ENCODE results near the gene ACOD1. TPM values are rescaled to one million over a fixed set of nuclear protein-coding genes. Genes with fewer than 3 reads are reported as not detected.
"Not testable (repeated sequence)": the region's sequence is repeated elsewhere in the genome, so short reads cannot be mapped to it uniquely, and the experiment has no call there.

The ACOD1 gene
- not detected for total RNA-seq

GRCh38 chr13:76948149-76948548 lies at the start of gene ACOD1:
TSS of gene ACOD1 (plus strand) at chr13:76948511. CDS start at chr13:76948559, 48 bp downstream.
- Histone ChIP-seq H3K4me3 (no peak within 1 kb of the TSS), H3K4me1 (no peaks in the 10 kb centered on the region), H3K27ac (no peak within 1 kb of the TSS), H3K36me3 (no peaks in the 10 kb centered on the region), H3K27me3 (no peaks in the 10 kb centered on the region), H3K9me3 (no peaks in the 10 kb centered on the region)
- TF ChIP-seq CTCF (IDR thresholded peaks at IDR 0.05): no peak
- DNase-seq (ENCODE audit: low spot score in 2 of 2): no peak
- intact Hi-C loops (cut with DNase I): no loop called here

- DNase-seq (ENCODE audit: low spot score in 2 of 2); H3K27me3 ChIP-seq; H3K27ac ChIP-seq; H3K36me3 ChIP-seq; intact Hi-C loops (cut with DNase I); H3K9me3 ChIP-seq; H3K4me3 ChIP-seq; H3K4me1 ChIP-seq: not testable (repeated sequence)
Measured at GRCh38 chr13:76899066-76899465, 49.2 kb upstream of the ACOD1 start.

- peak; percentile 87 to 99 (median 96) for TF ChIP-seq CTCF (IDR thresholded peaks at IDR 0.05)
- Histone ChIP-seq H3K27me3 (no peaks in the 10 kb centered on the region), H3K27ac (no peak overlapping the region), H3K9me3 (peaks cover 0 to 5% of the 10 kb centered on the region in 2 donors), H3K36me3 (no peaks in the 10 kb centered on the region), H3K4me3 (no peak overlapping the region), H3K4me1 (no peaks in the 10 kb centered on the region)
- intact Hi-C loops (cut with DNase I): loop anchor here (2.0 to 10.0 kb wide), 4 partner anchors 81 to 1209 kb away; no protein-coding TSS in a partner anchor
- peak in 1 of 2 donors; percentile 85 for DNase-seq (ENCODE audit: low spot score in 2 of 2)
Measured at GRCh38 chr13:76903544-76904162, 44.7 kb upstream of the ACOD1 start.

GRCh38 chr13:76904507-76904906 lies 43.8 kb upstream of the ACOD1 start:
- no peak for TF ChIP-seq CTCF (IDR thresholded peaks at IDR 0.05)
- H3K27me3 ChIP-seq: no peaks in the 10 kb centered on the region
- no peak overlapping the region for H3K27ac ChIP-seq
- no peak overlapping the region for H3K4me3 ChIP-seq
- intact Hi-C loops (cut with DNase I): loop anchor here (5.0 to 10.0 kb wide), 2 partner anchors 432 to 1210 kb away; no protein-coding TSS in a partner anchor
- H3K4me1 ChIP-seq: no peaks in the 10 kb centered on the region
- no peaks in the 10 kb centered on the region for H3K36me3 ChIP-seq
- DNase-seq (ENCODE audit: low spot score in 2 of 2): no peak
- no peaks in the 10 kb centered on the region for H3K9me3 ChIP-seq

- no peaks in the 10 kb centered on the region for H3K36me3 ChIP-seq
- H3K4me1 ChIP-seq: peaks cover 0 to 4% of the 10 kb centered on the region in 2 donors
- no peaks in the 10 kb centered on the region for H3K9me3 ChIP-seq
- no peak for TF ChIP-seq CTCF (IDR thresholded peaks at IDR 0.05)
- DNase-seq (ENCODE audit: low spot score in 2 of 2): no peak
- intact Hi-C loops (cut with DNase I): no loop called here
- no peak overlapping the region for H3K4me3 ChIP-seq
- no peak overlapping the region for H3K27ac ChIP-seq
- no peaks in the 10 kb centered on the region for H3K27me3 ChIP-seq
Measured at GRCh38 chr13:76912476-76912875, 35.8 kb upstream of the ACOD1 start.

- Histone ChIP-seq H3K36me3 (no peaks in the 10 kb centered on the region), H3K4me1 (peaks cover 0 to 12% of the 10 kb centered on the region in 2 donors), H3K4me3 (no peak overlapping the region), H3K27ac (no peak overlapping the region), H3K27me3 (no peaks in the 10 kb centered on the region), H3K9me3 (no peaks in the 10 kb centered on the region)
- TF ChIP-seq CTCF (IDR thresholded peaks at IDR 0.05): no peak
- intact Hi-C loops (cut with DNase I): no loop called here
- DNase-seq (ENCODE audit: low spot score in 2 of 2): no peak
Measured at GRCh38 chr13:76913898-76914297, 34.4 kb upstream of the ACOD1 start.
